ENCODE results near the gene COL21A1. TPM values are rescaled to one million over a fixed set of nuclear protein-coding genes. Genes with fewer than 3 reads are reported as not detected.

The COL21A1 gene
- polyA plus RNA-seq, 1 donor = 9.9 TPM

GRCh38 chr6:56188429-56188828 is 59.0 kb downstream of the COL21A1 start:
- Histone ChIP-seq H3K27me3 (ENCODE audit: control insufficient read depth, insufficient read depth, low read length) (no peaks in the 10 kb centered on the region), H3K4me1 (ENCODE audit: control insufficient read depth, insufficient read depth, low read length) (no peaks in the 10 kb centered on the region), H3K4me3 (ENCODE audit: low read length) (no peak overlapping the region), H3K27ac (ENCODE audit: low read length) (no peak overlapping the region), H3K36me3 (ENCODE audit: control insufficient read depth, insufficient read depth, low read length) (no peaks in the 10 kb centered on the region), H3K9me3 (ENCODE audit: control insufficient read depth, low read depth, low read length) (no peaks in the 10 kb centered on the region)
- no peak for DNase-seq
- WGBS (ENCODE audit: insufficient coverage, low lambda C conversion rate) = no CpG with 5 or more reads among the region's 9 CpGs

- Histone ChIP-seq H3K27ac (ENCODE audit: low read length) (no peak overlapping the region), H3K27me3 (ENCODE audit: control insufficient read depth, insufficient read depth, low read length) (no peaks in the 10 kb centered on the region), H3K4me3 (ENCODE audit: low read length) (no peak overlapping the region), H3K9me3 (ENCODE audit: control insufficient read depth, low read depth, low read length) (no peaks in the 10 kb centered on the region), H3K36me3 (ENCODE audit: control insufficient read depth, insufficient read depth, low read length) (no peaks in the 10 kb centered on the region), H3K4me1 (ENCODE audit: control insufficient read depth, insufficient read depth, low read length) (no peaks in the 10 kb centered on the region)
- no peak for DNase-seq
Observed at GRCh38 chr6:56187686-56188085, 59.7 kb downstream of the COL21A1 start.

GRCh38 chr6:56176741-56177140 is 70.6 kb downstream of the COL21A1 start:
- H3K36me3 ChIP-seq (ENCODE audit: control insufficient read depth, insufficient read depth, low read length) = no peaks in the 10 kb centered on the region
- H3K4me1 ChIP-seq (ENCODE audit: control insufficient read depth, insufficient read depth, low read length) = no peaks in the 10 kb centered on the region
- H3K4me3 ChIP-seq (ENCODE audit: low read length) = no peak overlapping the region
- no peaks in the 10 kb centered on the region for H3K27me3 ChIP-seq (ENCODE audit: control insufficient read depth, insufficient read depth, low read length)
- H3K27ac ChIP-seq (ENCODE audit: low read length) = no peak overlapping the region
- DNase-seq = no peak
- H3K9me3 ChIP-seq (ENCODE audit: control insufficient read depth, low read depth, low read length) = peaks cover 18% of the 10 kb centered on the region

- Histone ChIP-seq H3K27ac (ENCODE audit: low read length) (no peak overlapping the region), H3K9me3 (ENCODE audit: control insufficient read depth, low read depth, low read length) (peaks cover 18% of the 10 kb centered on the region), H3K4me3 (ENCODE audit: low read length) (no peak overlapping the region), H3K27me3 (ENCODE audit: control insufficient read depth, insufficient read depth, low read length) (no peaks in the 10 kb centered on the region), H3K36me3 (ENCODE audit: control insufficient read depth, insufficient read depth, low read length) (no peaks in the 10 kb centered on the region), H3K4me1 (ENCODE audit: control insufficient read depth, insufficient read depth, low read length) (no peaks in the 10 kb centered on the region)
- no peak for DNase-seq
- WGBS (ENCODE audit: insufficient coverage, low lambda C conversion rate) = no CpG with 5 or more reads among the region's 1 CpG
Observed at GRCh38 chr6:56173228-56173627, 74.2 kb downstream of the COL21A1 start.

GRCh38 chr6:56172144-56172543 is 75.2 kb downstream of the COL21A1 start:
- WGBS (ENCODE audit: insufficient coverage, low lambda C conversion rate) = no CpG with 5 or more reads among the region's 2 CpGs

GRCh38 chr6:56169366-56169765 is 78.0 kb downstream of the COL21A1 start:
- 92% methylated on average over 1 of the region's 1 CpG for WGBS (ENCODE audit: insufficient coverage, low lambda C conversion rate)

More at GRCh38 chr6:56172144-56172543, 75.2 kb downstream of the COL21A1 start:
- H3K27me3 ChIP-seq (ENCODE audit: control insufficient read depth, insufficient read depth, low read length) = no peaks in the 10 kb centered on the region
- no peak for DNase-seq
- no peaks in the 10 kb centered on the region for H3K36me3 ChIP-seq (ENCODE audit: control insufficient read depth, insufficient read depth, low read length)
- peaks cover 18% of the 10 kb centered on the region for H3K9me3 ChIP-seq (ENCODE audit: control insufficient read depth, low read depth, low read length)
- H3K4me3 ChIP-seq (ENCODE audit: low read length) = no peak overlapping the region
- H3K27ac ChIP-seq (ENCODE audit: low read length) = no peak overlapping the region
- H3K4me1 ChIP-seq (ENCODE audit: control insufficient read depth, insufficient read depth, low read length) = no peaks in the 10 kb centered on the region

GRCh38 chr6:56168596-56168995 is 78.8 kb downstream of the COL21A1 start:
- Histone ChIP-seq H3K4me1 (ENCODE audit: control insufficient read depth, insufficient read depth, low read length) (no peaks in the 10 kb centered on the region), H3K27ac (ENCODE audit: low read length) (no peak overlapping the region), H3K4me3 (ENCODE audit: low read length) (no peak overlapping the region), H3K9me3 (ENCODE audit: control insufficient read depth, low read depth, low read length) (peaks cover 11% of the 10 kb centered on the region), H3K27me3 (ENCODE audit: control insufficient read depth, insufficient read depth, low read length) (no peaks in the 10 kb centered on the region), H3K36me3 (ENCODE audit: control insufficient read depth, insufficient read depth, low read length) (no peaks in the 10 kb centered on the region)
- no peak for DNase-seq
- no CpG with 5 or more reads among the region's 1 CpG for WGBS (ENCODE audit: insufficient coverage, low lambda C conversion rate)

More at GRCh38 chr6:56169366-56169765, 78.0 kb downstream of the COL21A1 start:
- Histone ChIP-seq H3K9me3 (ENCODE audit: control insufficient read depth, low read depth, low read length) (peaks cover 11% of the 10 kb centered on the region), H3K27ac (ENCODE audit: low read length) (no peak overlapping the region), H3K4me3 (ENCODE audit: low read length) (no peak overlapping the region), H3K4me1 (ENCODE audit: control insufficient read depth, insufficient read depth, low read length) (no peaks in the 10 kb centered on the region), H3K27me3 (ENCODE audit: control insufficient read depth, insufficient read depth, low read length) (no peaks in the 10 kb centered on the region), H3K36me3 (ENCODE audit: control insufficient read depth, insufficient read depth, low read length) (no peaks in the 10 kb centered on the region)
- DNase-seq = no peak

GRCh38 chr6:56162081-56162480 is 85.3 kb downstream of the COL21A1 start:
- 100% methylated on average over 1 of the region's 1 CpG for WGBS (ENCODE audit: insufficient coverage, low lambda C conversion rate)
- Histone ChIP-seq H3K27ac (ENCODE audit: low read length) (no peak overlapping the region), H3K4me1 (ENCODE audit: control insufficient read depth, insufficient read depth, low read length) (no peaks in the 10 kb centered on the region), H3K27me3 (ENCODE audit: control insufficient read depth, insufficient read depth, low read length) (no peaks in the 10 kb centered on the region), H3K36me3 (ENCODE audit: control insufficient read depth, insufficient read depth, low read length) (no peaks in the 10 kb centered on the region), H3K4me3 (ENCODE audit: low read length) (no peak overlapping the region), H3K9me3 (ENCODE audit: control insufficient read depth, low read depth, low read length) (no peaks in the 10 kb centered on the region)
- DNase-seq = no peak

GRCh38 chr6:56160489-56160888 is 86.9 kb downstream of the COL21A1 start:
- no peaks in the 10 kb centered on the region for H3K36me3 ChIP-seq (ENCODE audit: control insufficient read depth, insufficient read depth, low read length)
- H3K27me3 ChIP-seq (ENCODE audit: control insufficient read depth, insufficient read depth, low read length) = no peaks in the 10 kb centered on the region
- no CpG with 5 or more reads among the region's 2 CpGs for WGBS (ENCODE audit: insufficient coverage, low lambda C conversion rate)
- H3K4me3 ChIP-seq (ENCODE audit: low read length) = no peak overlapping the region
- no peak for DNase-seq
- no peak overlapping the region for H3K27ac ChIP-seq (ENCODE audit: low read length)
- no peaks in the 10 kb centered on the region for H3K4me1 ChIP-seq (ENCODE audit: control insufficient read depth, insufficient read depth, low read length)
- H3K9me3 ChIP-seq (ENCODE audit: control insufficient read depth, low read depth, low read length) = no peaks in the 10 kb centered on the region

- Histone ChIP-seq H3K4me1 (ENCODE audit: control insufficient read depth, insufficient read depth, low read length) (no peaks in the 10 kb centered on the region), H3K36me3 (ENCODE audit: control insufficient read depth, insufficient read depth, low read length) (no peaks in the 10 kb centered on the region), H3K27me3 (ENCODE audit: control insufficient read depth, insufficient read depth, low read length) (no peaks in the 10 kb centered on the region), H3K27ac (ENCODE audit: low read length) (no peak overlapping the region), H3K4me3 (ENCODE audit: low read length) (no peak overlapping the region), H3K9me3 (ENCODE audit: control insufficient read depth, low read depth, low read length) (no peaks in the 10 kb centered on the region)
- WGBS (ENCODE audit: insufficient coverage, low lambda C conversion rate) = no CpG with 5 or more reads among the region's 2 CpGs
- no peak for DNase-seq
Observed at GRCh38 chr6:56158571-56158970, 88.8 kb downstream of the COL21A1 start.

GRCh38 chr6:56156643-56157042 is 90.7 kb downstream of the COL21A1 start:
- Histone ChIP-seq H3K4me3 (ENCODE audit: low read length) (no peak overlapping the region), H3K4me1 (ENCODE audit: control insufficient read depth, insufficient read depth, low read length) (no peaks in the 10 kb centered on the region)
- no CpG with 5 or more reads among the region's 2 CpGs for WGBS (ENCODE audit: insufficient coverage, low lambda C conversion rate)

More at GRCh38 chr6:56156643-56157042, 90.7 kb downstream of the COL21A1 start:
- Histone ChIP-seq H3K27me3 (ENCODE audit: control insufficient read depth, insufficient read depth, low read length) (no peaks in the 10 kb centered on the region), H3K9me3 (ENCODE audit: control insufficient read depth, low read depth, low read length) (no peaks in the 10 kb centered on the region), H3K36me3 (ENCODE audit: control insufficient read depth, insufficient read depth, low read length) (no peaks in the 10 kb centered on the region), H3K27ac (ENCODE audit: low read length) (no peak overlapping the region)
- no peak for DNase-seq
